ENCODE results near the gene FURIN. TPM values are rescaled to one million over a fixed set of nuclear protein-coding genes. Genes with fewer than 3 reads are reported as not detected.

Gene FURIN
- total and polyA plus RNA-seq, 2 of the 4 experiments (the other 2 are of a cell fraction): 34.8 to 54.3 TPM

DNA sequence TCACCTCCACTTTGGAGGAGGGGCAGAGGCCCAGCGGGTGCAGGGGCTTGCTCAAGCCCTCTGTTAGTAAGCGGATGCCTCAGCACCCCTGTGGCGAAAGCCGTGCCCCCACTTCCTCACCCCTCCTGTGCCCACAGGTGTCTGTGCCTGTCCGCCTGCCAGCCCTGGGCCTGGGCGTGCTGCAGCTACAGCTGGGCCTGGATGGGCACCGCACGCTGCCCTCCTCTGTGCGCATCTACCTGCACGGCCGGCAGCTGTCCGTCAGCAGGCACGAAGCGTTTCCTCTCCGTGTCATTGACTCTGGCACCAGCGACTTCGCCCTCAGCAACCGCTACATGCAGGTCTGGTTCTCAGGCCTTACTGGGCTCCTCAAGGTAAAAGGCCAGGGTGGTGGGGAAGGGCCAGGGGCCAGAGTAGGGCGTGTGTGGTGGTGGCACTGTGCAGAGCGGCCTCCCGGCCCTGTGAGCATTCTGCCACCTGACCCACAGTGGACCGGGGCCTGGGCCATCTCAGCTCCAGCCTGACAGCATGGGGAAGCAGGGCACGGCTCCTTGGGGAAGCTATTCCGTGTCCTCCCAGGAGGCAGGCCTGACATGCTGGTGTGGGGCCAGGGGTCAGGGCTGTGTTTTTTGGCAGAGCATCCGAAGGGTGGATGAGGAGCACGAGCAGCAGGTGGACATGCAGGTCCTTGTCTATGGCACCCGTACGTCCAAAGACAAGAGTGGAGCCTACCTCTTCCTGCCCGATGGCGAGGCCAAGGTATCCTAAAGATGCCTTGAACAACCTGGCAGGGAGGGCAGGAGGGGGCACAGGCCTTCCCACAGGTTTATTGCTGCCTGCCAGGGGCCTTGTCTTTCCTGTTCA, 43.8 kb downstream of the FURIN start (continued):
- TF ChIP-seq BHLHE40 (IDR thresholded peaks at IDR 0.05; ENCODE audit: low read depth, low read length): no peak

DNA sequence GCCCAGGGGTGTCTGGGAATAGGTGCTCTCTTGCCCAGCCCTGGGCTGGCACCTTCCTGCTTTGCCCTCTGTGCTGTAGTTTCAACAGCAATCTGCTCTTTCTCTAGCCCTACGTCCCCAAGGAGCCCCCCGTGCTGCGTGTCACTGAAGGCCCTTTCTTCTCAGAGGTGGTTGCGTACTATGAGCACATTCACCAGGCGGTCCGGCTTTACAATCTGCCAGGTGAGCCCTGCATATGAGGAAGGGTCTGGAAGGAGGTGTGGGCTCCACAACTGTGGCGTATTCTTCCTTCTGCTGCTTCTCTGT, 44.3 kb downstream of the FURIN start:
- Histone ChIP-seq H2AFZ (replicated peaks; ENCODE audit: low read length, poor library complexity) (no peak overlapping the region), H3K56ac (ENCODE audit: extremely low read depth, insufficient read depth, low read length) (no peak overlapping the region), H3K79me1 (ENCODE audit: low read depth in 1 of 2, low read length in 2 of 2) (no peaks in the 10 kb centered on the region), H3K4me3 (ENCODE audit: insufficient read depth, low read depth, low read length) (no peak overlapping the region), H4K20me1 (ENCODE audit: insufficient read depth, low read length) (no peaks in the 10 kb centered on the region), H4K5ac (ENCODE audit: low read depth, low read length) (no peak overlapping the region), H2BK120ac (ENCODE audit: low read depth, low read length) (no peak overlapping the region), H3K14ac (replicated peaks; ENCODE audit: low read depth, low read length) (no peak overlapping the region), H2BK15ac (ENCODE audit: low read depth, low read length) (no peak overlapping the region), H2BK20ac (ENCODE audit: low read depth, low read length) (no peak overlapping the region), H2BK5ac (ENCODE audit: low read depth, low read length, poor library complexity, severe bottlenecking) (no peak overlapping the region), H4K8ac (ENCODE audit: low read depth in 2 of 2, low read length in 2 of 2) (no peak overlapping the region), H3K4ac (ENCODE audit: low read depth, low read length) (no peak overlapping the region), H3K23ac (ENCODE audit: low read depth, low read length) (no peak overlapping the region), H3K9me1 (ENCODE audit: insufficient read depth, low read length) (peaks cover 3% of the 10 kb centered on the region; the same call in 1 of the 2 replicates), H3K27ac (ENCODE audit: insufficient read depth, low read length) (no peak overlapping the region), H3K4me1 (ENCODE audit: control insufficient read depth, insufficient read depth, low read length) (peaks cover 10% of the 10 kb centered on the region; the same call in 1 of the 2 replicates), H3K9me3 (ENCODE audit: control insufficient read depth, insufficient read depth, low read length) (no peaks in the 10 kb centered on the region), H4K91ac (ENCODE audit: insufficient read depth, low read depth, low read length) (no peak overlapping the region), H3K27me3 (ENCODE audit: control insufficient read depth, insufficient read depth, low read length) (no peaks in the 10 kb centered on the region), H2AK9ac (replicated peaks; ENCODE audit: low read depth, low read length, poor library complexity) (no peak overlapping the region), H2AK5ac (ENCODE audit: low read depth, low read length) (no peak overlapping the region), H3K9ac (ENCODE audit: low read depth, low read length) (no peak overlapping the region), H3K36me3 (ENCODE audit: control insufficient read depth, insufficient read depth, low read length) (peaks cover 39% of the 10 kb centered on the region), H3K18ac (ENCODE audit: low read depth, low read length) (no peak overlapping the region), H3K4me2 (ENCODE audit: low read depth, low read length) (no peak overlapping the region)
- TF ChIP-seq NFE2L2 (IDR thresholded peaks at IDR 0.05; ENCODE audit: low read depth, low read length) (no peak), RCOR1 (IDR thresholded peaks at IDR 0.05; ENCODE audit: insufficient replicate concordance, low read length) (no peak), POLR2A (IDR thresholded peaks at IDR 0.05; ENCODE audit: low read depth, low read length) (no peak), MXI1 (IDR thresholded peaks at IDR 0.05; ENCODE audit: borderline replicate concordance, low read depth, low read length) (no peak), FOS (IDR thresholded peaks at IDR 0.05; ENCODE audit: low read depth, low read length) (no peak), MAFK (IDR thresholded peaks at IDR 0.05; ENCODE audit: low read depth, low read length) (no peak), RFX5 (IDR thresholded peaks at IDR 0.05; ENCODE audit: low read depth, low read length) (no peak)
- TF ChIP-seq, protein P1, sequence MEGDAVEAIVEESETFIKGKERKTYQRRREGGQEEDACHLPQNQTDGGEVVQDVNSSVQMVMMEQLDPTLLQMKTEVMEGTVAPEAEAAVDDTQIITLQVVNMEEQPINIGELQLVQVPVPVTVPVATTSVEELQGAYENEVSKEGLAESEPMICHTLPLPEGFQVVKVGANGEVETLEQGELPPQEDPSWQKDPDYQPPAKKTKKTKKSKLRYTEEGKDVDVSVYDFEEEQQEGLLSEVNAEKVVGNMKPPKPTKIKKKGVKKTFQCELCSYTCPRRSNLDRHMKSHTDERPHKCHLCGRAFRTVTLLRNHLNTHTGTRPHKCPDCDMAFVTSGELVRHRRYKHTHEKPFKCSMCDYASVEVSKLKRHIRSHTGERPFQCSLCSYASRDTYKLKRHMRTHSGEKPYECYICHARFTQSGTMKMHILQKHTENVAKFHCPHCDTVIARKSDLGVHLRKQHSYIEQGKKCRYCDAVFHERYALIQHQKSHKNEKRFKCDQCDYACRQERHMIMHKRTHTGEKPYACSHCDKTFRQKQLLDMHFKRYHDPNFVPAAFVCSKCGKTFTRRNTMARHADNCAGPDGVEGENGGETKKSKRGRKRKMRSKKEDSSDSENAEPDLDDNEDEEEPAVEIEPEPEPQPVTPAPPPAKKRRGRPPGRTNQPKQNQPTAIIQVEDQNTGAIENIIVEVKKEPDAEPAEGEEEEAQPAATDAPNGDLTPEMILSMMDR (conservative IDR thresholded peaks at IDR 0.05; ENCODE audit: low read depth, low read length): no peak
- intact Hi-C loops (cut with micrococcal nuclease) (no loop called here), in situ Hi-C loops (cut with MboI; ENCODE audit: low sequenced_read_pairs) (no loop called here), dilution Hi-C loops (cut with HindIII; ENCODE audit: low sequenced_read_pairs, unreplicated experiment) (no loop called here)
- POLR2A ChIA-PET (ENCODE audit: unreplicated experiment): no interaction called here
- no peak for ATAC-seq (ENCODE audit: low read depth)
- BruUV-seq (replicated peaks): no TSS peak
- no peak for DNase-seq
- no CpG with 5 or more reads among the region's 7 CpGs for WGBS, 2 experiments (ENCODE audit: extremely low coverage in 2 of 2, insufficient read length in 1 of 2)
- CTCF ChIA-PET: no interaction called here

All from IMR-90 (cell line).